AG04450 (cell line): Measurements from ENCODE around the gene RAF1. TPM values are rescaled to one million over a fixed set of nuclear protein-coding genes. Genes with fewer than 3 reads are reported as not detected.

Experiments
- CTCF ChIA-PET: fragments of 300-600, 350-600 bp; formaldehyde crosslinking; extraction: SDS; loops from one replicate; lab custom pipeline; 2022; ENCODE audit warnings: antibody characterized with exemption, inconsistent platforms; lab: Charles Lee
- POLR2A ChIA-PET: fragments of 350-600 bp; formaldehyde crosslinking; extraction: SDS; loops from one replicate; lab custom pipeline; 2021; ENCODE audit warnings: antibody characterized with exemption, inconsistent platforms; lab: Yijun Ruan, JAX
- DNase-seq: peaks from one replicate; pipeline ENCODE4 v3.0.0-alpha.2; 2011; ENCODE audit warnings: low read depth, low spot score
- H3K27ac ChIP-seq: one replicate; pipeline ENCODE4 v1.5.1; 2012; ENCODE audit warnings: low read depth, low read length, control low read depth
- H3K27me3 ChIP-seq: one replicate; pipeline ENCODE4 v1.6.0; 2012; ENCODE audit warnings: low read length; ENCODE audit not compliant: control insufficient read depth, insufficient read depth
- H3K4me3 ChIP-seq: 2 replicates; pipeline ENCODE4 v1.5.1; 2011; ENCODE audit warnings: mild to moderate bottlenecking, low read depth, low read length, control low read depth
- H3K9me3 ChIP-seq: 2 replicates; pipeline ENCODE4 v1.5.1; 2012; ENCODE audit warnings: low read length; ENCODE audit not compliant: control insufficient read depth, insufficient read depth
- polyA plus RNA-seq: library from polyadenylated mRNA; depleted of rRNA; stranded (reverse); fragments of >200 nt; gene quantifications from 2 replicates; pipeline ENCODE4 v1.2.3, GENCODE V29; 2011
- TF ChIP-seq, protein P1 (sequence below): IDR thresholded peaks from 2 replicates; pipeline ENCODE4 v1.5.1; 2011; ENCODE audit warnings: low read depth, low read length, control low read depth, inconsistent platforms

Gene RAF1
- polyA plus RNA-seq, 1 experiment = 140 TPM

DNA sequence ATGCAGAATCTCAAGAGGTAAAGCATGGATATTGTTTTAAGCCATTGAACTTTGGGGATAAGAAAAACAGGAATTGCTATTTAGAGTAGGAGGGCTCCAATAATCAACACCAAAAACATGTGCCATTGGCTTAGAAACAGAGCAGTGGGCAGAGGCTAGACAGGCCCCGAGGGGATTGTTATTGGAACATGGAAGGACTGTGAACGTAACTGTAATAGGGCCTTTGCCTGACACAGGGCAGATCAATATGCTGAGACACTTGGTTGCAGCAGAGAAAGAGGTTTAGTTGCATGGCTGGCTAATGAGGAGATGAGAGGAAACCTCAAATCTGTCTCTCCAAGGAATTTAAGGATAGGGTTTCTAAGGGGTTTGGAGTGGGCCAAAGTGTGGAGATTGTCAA, 36.9 kb upstream of the RAF1 start:
- Histone ChIP-seq H3K27ac (no peak overlapping the region), H3K27me3 (peaks cover 2% of the 10 kb centered on the region), H3K9me3 (no peaks in the 10 kb centered on the region), H3K4me3 (no peak overlapping the region)
- TF ChIP-seq, protein P1, sequence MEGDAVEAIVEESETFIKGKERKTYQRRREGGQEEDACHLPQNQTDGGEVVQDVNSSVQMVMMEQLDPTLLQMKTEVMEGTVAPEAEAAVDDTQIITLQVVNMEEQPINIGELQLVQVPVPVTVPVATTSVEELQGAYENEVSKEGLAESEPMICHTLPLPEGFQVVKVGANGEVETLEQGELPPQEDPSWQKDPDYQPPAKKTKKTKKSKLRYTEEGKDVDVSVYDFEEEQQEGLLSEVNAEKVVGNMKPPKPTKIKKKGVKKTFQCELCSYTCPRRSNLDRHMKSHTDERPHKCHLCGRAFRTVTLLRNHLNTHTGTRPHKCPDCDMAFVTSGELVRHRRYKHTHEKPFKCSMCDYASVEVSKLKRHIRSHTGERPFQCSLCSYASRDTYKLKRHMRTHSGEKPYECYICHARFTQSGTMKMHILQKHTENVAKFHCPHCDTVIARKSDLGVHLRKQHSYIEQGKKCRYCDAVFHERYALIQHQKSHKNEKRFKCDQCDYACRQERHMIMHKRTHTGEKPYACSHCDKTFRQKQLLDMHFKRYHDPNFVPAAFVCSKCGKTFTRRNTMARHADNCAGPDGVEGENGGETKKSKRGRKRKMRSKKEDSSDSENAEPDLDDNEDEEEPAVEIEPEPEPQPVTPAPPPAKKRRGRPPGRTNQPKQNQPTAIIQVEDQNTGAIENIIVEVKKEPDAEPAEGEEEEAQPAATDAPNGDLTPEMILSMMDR = no peak
- no peak for DNase-seq
- ChIA-PET POLR2A (no interaction called here), CTCF (no interaction called here)

DNA sequence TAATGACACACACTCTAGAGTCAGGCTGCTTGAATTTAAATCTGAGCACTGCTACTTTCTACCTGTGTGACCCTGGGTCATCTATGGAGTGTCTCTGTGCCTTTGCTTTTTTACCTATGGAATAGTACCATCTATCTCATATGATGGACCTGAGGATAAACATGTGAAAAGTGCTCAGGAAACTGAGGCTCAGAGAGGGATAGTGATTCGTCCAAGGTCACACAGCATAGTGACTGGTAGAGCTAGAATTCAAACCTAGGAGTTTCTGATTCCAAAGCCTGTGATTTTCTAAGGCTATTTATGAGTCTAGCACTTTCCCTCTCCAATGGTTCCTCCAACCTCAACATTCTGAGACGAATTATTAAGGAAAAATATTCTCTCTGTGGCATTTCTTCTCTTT, 32.0 kb upstream of the RAF1 start:
- DNase-seq = no peak
- Histone ChIP-seq H3K27ac (no peak overlapping the region), H3K4me3 (no peak overlapping the region), H3K9me3 (no peaks in the 10 kb centered on the region), H3K27me3 (peaks cover 2% of the 10 kb centered on the region)
- POLR2A ChIA-PET = no interaction called here
- TF ChIP-seq, protein P1 = no peak
- CTCF ChIA-PET = interaction anchor here (1.7 kb wide), 1 partner anchor 10 kb away, joined by 12 read pairs; no protein-coding TSS in a partner anchor

DNA sequence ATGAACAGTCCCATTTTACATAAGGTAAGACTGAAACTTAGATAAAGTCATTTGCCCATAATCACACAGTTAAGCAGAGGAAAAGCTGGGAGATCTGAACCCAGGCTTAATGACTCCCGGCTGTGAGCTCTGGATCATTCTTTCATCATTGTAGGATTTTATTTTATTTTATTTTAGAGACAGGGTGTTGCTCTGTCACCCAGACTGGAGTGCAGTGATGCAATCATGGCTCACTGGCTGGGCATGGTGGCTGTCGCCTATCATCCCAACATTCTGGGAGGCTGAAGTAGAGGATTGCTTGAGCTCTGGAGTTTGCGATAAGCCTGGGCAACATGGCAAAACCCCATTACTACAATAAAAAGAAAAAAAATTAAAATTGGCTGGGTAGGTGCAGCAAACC, 31.2 kb upstream of the RAF1 start:
- ChIA-PET POLR2A (no interaction called here), CTCF (interaction anchor here (1.8 kb wide), 1 partner anchor 11 kb away, joined by 11 read pairs; no protein-coding TSS in a partner anchor)
- Histone ChIP-seq H3K27ac (no peak overlapping the region), H3K9me3 (no peaks in the 10 kb centered on the region), H3K27me3 (no peaks in the 10 kb centered on the region), H3K4me3 (no peak overlapping the region)
- no peak for DNase-seq
- TF ChIP-seq, protein P1 = no peak

DNA sequence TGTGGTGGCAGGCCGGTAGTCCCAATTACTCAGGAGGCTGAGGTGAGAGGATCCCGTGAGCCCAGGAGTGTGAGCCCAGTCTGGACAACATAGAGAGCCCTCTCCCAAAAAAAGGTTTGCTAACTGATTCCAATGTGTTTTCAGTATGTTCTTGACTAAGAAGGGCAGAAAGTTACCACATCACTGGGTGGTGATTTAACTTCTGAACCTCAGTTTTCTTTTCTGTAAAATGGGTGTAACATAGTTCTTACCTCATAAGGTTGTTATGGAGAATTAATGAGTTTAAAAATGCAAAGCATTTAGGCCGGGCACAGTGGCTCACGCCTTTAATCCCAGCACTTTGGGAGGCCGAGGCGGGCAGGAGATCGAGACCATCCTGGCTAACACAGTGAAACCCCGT, 28.5 kb upstream of the RAF1 start:
- Histone ChIP-seq H3K9me3 (no peaks in the 10 kb centered on the region), H3K27ac (no peak overlapping the region), H3K4me3 (no peak overlapping the region), H3K27me3 (no peaks in the 10 kb centered on the region)
- TF ChIP-seq, protein P1 = no peak
- DNase-seq = no peak
- ChIA-PET CTCF (interaction anchor here (1.4 kb wide), 1 partner anchor 14 kb away, joined by 3 read pairs; no protein-coding TSS in a partner anchor), POLR2A (no interaction called here)

DNA sequence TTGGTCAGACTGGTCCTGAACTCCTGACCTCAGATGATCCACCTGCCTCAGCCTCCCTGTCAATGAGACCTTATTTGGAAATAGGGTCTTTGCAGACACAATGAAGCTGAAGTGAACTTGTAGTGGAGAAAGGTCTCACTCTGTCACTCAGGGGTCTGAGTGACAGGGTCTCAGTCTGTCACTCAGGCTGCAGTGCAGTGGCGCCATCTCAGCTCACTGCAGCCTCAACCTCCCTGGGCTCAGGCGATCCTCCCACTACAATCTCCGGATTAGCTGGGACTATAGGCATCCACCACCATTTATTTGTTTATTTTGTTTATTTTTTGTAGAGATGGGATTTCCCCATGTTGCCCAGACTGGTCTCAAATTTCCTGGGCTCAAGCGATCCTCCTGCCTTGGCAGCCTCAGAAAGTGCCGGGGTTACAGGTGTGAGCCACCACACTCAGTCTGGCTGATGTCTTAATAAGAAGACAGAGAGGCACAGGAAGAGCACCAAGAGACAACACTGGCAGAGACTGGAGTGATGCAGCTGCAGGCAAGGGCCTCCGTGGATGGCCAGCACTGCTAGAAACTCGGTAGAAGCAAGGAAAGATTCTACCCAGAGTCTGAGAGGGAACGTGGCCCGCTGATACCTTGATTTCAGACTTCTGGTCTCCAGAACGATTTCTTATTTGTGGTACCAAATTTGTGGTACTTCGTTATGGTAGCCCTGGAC, 26.2 kb upstream of the RAF1 start:
- ChIA-PET CTCF (no interaction called here), POLR2A (no interaction called here)
- Histone ChIP-seq H3K9me3 (no peaks in the 10 kb centered on the region), H3K27ac (no peak overlapping the region), H3K27me3 (no peaks in the 10 kb centered on the region), H3K4me3 (no peak overlapping the region)
- TF ChIP-seq, protein P1 = no peak
- no peak for DNase-seq
